ENCODE data around the gene ATP8B1. TPM values are rescaled to one million over a fixed set of nuclear protein-coding genes. Genes with fewer than 3 reads are reported as not detected.

ATP8B1 gene
- total and polyA plus RNA-seq, 2 of the 8 experiments (the other 6 are each of a cell fraction or from before 2014, with no cell fraction given) = 1.1 to 4.6 TPM

GRCh38 chr18:57767259-57768050 lies 35.7 kb downstream of the ATP8B1 start:
- Histone ChIP-seq H2BK5ac (ENCODE audit: low read depth, low read length) (no peak overlapping the region), H3K9me3 (ENCODE audit: insufficient read depth in 2 of 2, low read depth in 1 of 2, low read length in 1 of 2) (no peaks in the 10 kb centered on the region), H2BK15ac (ENCODE audit: low read length) (no peak overlapping the region), H3K23me2 (ENCODE audit: low read depth, low read length) (no peaks in the 10 kb centered on the region), H3K4me2 (ENCODE audit: insufficient read depth in 1 of 2, low read depth in 2 of 2, low read length in 2 of 2) (no peak overlapping the region), H3K9ac (replicated peaks in 1 of 4; ENCODE audit: extremely low read depth in 1 of 4, low read depth in 3 of 4, low read length in 3 of 4) (no peak overlapping the region), H4K20me1 (replicated peaks in 1 of 2; ENCODE audit: control insufficient read depth in 1 of 2, insufficient read depth in 2 of 2, low read length in 2 of 2) (peaks cover 0 to 2% of the 10 kb centered on the region in 2 experiments), H4K5ac (ENCODE audit: insufficient read length, low read depth, low read length) (no peak overlapping the region), H3K4me1 (replicated peaks in 1 of 4; ENCODE audit: control insufficient read depth in 3 of 4, insufficient read depth in 4 of 4, low read length in 3 of 4) (peaks cover 0 to 5% (median 1%) of the 10 kb centered on the region in 4 experiments; a peak in 3 of 7 replicates), H3K56ac (replicated peaks; ENCODE audit: insufficient read length, low read depth, low read length) (no peak overlapping the region), H3K27me3 (replicated peaks in 1 of 4; ENCODE audit: control insufficient read depth in 3 of 4, extremely low read depth in 1 of 4, insufficient read depth in 3 of 4, low read length in 3 of 4) (no peaks in the 10 kb centered on the region; a peak in 1 of 7 replicates), H4K91ac (replicated peaks; ENCODE audit: insufficient read length, low read length) (no peak overlapping the region), H3K79me1 (ENCODE audit: low read depth, low read length) (no peaks in the 10 kb centered on the region), H3K18ac (ENCODE audit: extremely low read depth, low read length) (no peak overlapping the region), H3K23ac (ENCODE audit: insufficient read length) (no peak overlapping the region), H2BK20ac (ENCODE audit: low read length) (no peak overlapping the region), H2BK12ac (ENCODE audit: low read depth, low read length) (no peak overlapping the region), H4K8ac (ENCODE audit: extremely low read depth, insufficient read depth, low read length) (no peak overlapping the region), H3K4ac (replicated peaks; ENCODE audit: insufficient read length, low read depth, low read length) (no peak overlapping the region), H3K36me3 (ENCODE audit: control insufficient read depth in 2 of 4, insufficient read depth in 4 of 4, low read length in 3 of 4) (no peaks in the 10 kb centered on the region), H3K14ac (ENCODE audit: insufficient read length) (no peak overlapping the region), H3K27ac (ENCODE audit: low read depth, low read length) (no peak overlapping the region), H3K4me3 (ENCODE audit: extremely low read depth in 1 of 4, insufficient read depth in 2 of 4, low read depth in 3 of 4, low read length in 4 of 4) (no peak overlapping the region), H3K79me2 (ENCODE audit: control insufficient read depth in 1 of 2, insufficient read depth in 2 of 2, low read length in 2 of 2) (no peaks in the 10 kb centered on the region), H2BK120ac (replicated peaks; ENCODE audit: low read depth, low read length) (no peak overlapping the region), H2AFZ (ENCODE audit: low read length) (no peak overlapping the region), H2AK5ac (ENCODE audit: low read depth, low read length) (peak overlapping the region; percentile 24; the same call in 1 of the 2 replicates)
- ChIA-PET POLR2A (ENCODE audit: partially characterized antibody) (no interaction called here), CTCF (ENCODE audit: partially characterized antibody) (interaction anchor here (0.6 to 1.6 kb wide), 4 partner anchors 12 to 624 kb away, joined by 3 to 5 read pairs (median 4); no protein-coding TSS in a partner anchor)
- no peak for DNase-seq (ENCODE audit: low read depth in 1 of 2, low spot score in 2 of 2)
- WGBS, 2 experiments (ENCODE audit: extremely low coverage in 1 of 2, insufficient coverage in 1 of 2, insufficient read length in 1 of 2, insufficient replicate concordance in 2 of 2, low coverage in 1 of 2, low lambda C conversion rate in 2 of 2, missing lambda C conversion rate in 1 of 2) = 94% methylated on average over 10 of the region's 12 CpGs; no CpG with 5 or more reads in 1 of the 2 experiments
- FAIRE-seq = no peak
- TF ChIP-seq CTCF (IDR thresholded peaks at IDR 0.05; ENCODE audit: control extremely low read depth in 1 of 3, insufficient read depth in 1 of 3, low read depth in 1 of 3, low read length in 3 of 3) (no peak), TCF12 (IDR thresholded peaks at IDR 0.05; ENCODE audit: low read depth, low read length) (no peak), PHF8 (conservative IDR thresholded peaks at IDR 0.05; ENCODE audit: low read depth, low read length) (no peak), NRF1 (IDR thresholded peaks at IDR 0.05; ENCODE audit: low read depth, low read length) (no peak), RXRA (IDR thresholded peaks at IDR 0.05; ENCODE audit: insufficient read depth, low read depth, low read length) (no peak), TAF1 (IDR thresholded peaks at IDR 0.05; ENCODE audit: low read depth, low read length) (no peak), YY1 (IDR thresholded peaks at IDR 0.05; ENCODE audit: low read depth, low read length) (no peak), MAX (IDR thresholded peaks at IDR 0.05) (no peak), TAF7 (optimal IDR thresholded peaks at IDR 0.05; ENCODE audit: borderline replicate concordance, low read depth, low read length) (no peak)

Data from H1 (cell line).